ENCODE measurements around the gene AARS2.
"Not testable (repeated sequence)": the region's sequence is repeated elsewhere in the genome, so short reads cannot be mapped to it uniquely, and the experiment has no call there.

AARS2 gene

DNA sequence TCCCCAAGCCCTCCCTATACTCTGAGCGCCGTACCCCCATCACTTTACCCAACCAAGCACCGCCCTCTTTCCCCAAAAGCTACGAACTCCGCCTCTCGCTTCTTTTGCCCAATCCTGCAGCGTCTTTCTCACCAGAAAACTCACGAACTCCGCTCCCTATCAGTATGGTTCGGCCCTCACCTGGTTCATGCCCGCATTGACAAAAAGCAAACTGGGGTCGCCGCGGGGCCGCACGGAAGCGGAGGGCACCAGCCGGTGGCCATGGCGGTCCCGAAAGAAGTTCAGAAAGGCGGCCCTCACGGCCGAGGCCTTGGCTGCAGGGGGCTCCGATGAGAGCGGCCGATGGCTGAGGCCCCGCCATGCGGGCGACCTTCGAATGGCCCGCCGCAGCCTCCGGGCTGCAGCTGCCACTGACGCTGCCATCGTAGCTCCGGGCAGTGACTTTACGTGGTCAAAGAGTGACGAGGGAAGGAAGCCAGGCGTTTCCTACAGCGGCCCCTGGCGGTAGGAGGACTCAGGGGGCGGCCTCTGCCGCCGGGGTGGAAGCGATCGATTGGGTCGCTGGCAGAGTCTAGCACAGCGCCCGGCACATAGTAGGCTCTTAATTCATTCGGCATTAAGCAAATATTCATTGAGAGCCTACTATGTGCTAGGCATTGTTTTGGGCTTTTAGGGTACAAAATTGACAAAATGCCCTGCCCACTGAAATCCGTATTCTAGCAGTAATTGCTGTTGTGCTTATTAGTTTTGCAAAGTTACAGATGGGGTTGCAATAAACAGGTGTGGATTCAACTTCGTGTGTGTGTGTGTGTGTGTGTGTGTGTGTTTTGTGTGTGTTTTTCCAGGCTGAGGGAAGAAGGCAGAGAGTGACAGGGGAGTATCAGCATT lies at the start of gene AARS2:
Gene AARS2 (minus strand): TSS at position 447 of the 888 bp plus-strand sequence. CDS start 24 bp downstream, at position 423.
- peak within 1 kb of the TSS; percentile 95 for H3K4me3 Mint-ChIP-seq
- peaks cover 22% of the 10 kb centered on the region for H3K36me3 Mint-ChIP-seq (ENCODE audit: low read depth)
- peaks cover 2% of the 10 kb centered on the region for H3K27me3 Mint-ChIP-seq
- no peaks in the 10 kb centered on the region for H3K9me3 Mint-ChIP-seq
- peaks cover 15% of the 10 kb centered on the region for H3K4me1 Mint-ChIP-seq
- ATAC-seq (peak; percentile 95), DNase-seq (peak; percentile 99)
- peak within 1 kb of the TSS; percentile 90 for H3K27ac Mint-ChIP-seq

DNA sequence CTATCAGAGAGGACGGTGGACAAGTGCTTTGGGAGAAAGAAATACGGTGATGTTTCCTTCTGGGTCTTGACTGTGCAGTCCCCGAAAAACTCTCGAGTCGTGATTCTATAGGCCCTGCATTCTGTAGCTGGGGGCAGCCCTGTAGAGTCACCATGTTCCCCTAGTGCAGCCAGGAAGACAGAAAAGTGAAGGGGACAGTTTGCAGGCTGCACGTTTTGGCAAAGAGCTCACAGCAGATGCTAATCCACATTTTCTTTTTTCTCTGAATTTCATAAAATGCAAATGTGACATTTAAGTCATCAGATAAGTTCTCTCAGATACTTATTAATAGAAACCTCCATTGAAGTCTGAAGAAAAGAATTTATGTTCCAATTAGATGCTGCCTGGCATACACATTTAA lies 48.8 kb upstream of the AARS2 start:
- Mint-ChIP-seq H3K36me3 (ENCODE audit: low read depth) (no peaks in the 10 kb centered on the region), H3K4me3 (no peak overlapping the region)

DNA sequence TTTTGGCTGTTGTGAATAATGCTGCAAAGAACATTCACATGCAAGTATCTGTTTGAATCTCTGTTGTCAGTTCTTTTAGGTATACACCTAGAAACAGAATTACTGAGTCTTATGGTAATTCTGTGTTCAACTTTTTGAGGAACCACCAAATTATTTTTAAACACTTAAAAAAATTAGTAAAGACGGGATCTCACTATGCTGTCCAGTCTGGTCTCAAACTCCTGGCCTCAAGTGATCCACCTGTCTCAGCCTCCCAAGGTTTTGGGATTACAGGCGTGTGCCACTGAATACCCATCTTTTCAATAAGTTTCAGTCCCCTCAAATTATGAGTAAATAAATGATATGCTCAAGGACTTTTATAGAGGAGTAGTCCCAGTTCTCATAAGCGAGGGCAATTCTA lies 46.8 kb upstream of the AARS2 start:
- Mint-ChIP-seq H3K4me3 (no peak overlapping the region), H3K27ac (no peak overlapping the region), H3K27me3 (peaks cover 14% of the 10 kb centered on the region), H3K4me1 (no peaks in the 10 kb centered on the region), H3K9me3 (no peaks in the 10 kb centered on the region), H3K36me3 (ENCODE audit: low read depth) (no peaks in the 10 kb centered on the region)
- ATAC-seq (no peak), DNase-seq (no peak)

More for the DNA sequence above, 48.8 kb upstream of the AARS2 start:
- no peak overlapping the region for H3K27ac Mint-ChIP-seq
- H3K27me3 Mint-ChIP-seq: peaks cover 13% of the 10 kb centered on the region
- H3K9me3 Mint-ChIP-seq: no peaks in the 10 kb centered on the region
- no peak for ATAC-seq
- H3K4me1 Mint-ChIP-seq: no peaks in the 10 kb centered on the region
- DNase-seq: no peak

DNA sequence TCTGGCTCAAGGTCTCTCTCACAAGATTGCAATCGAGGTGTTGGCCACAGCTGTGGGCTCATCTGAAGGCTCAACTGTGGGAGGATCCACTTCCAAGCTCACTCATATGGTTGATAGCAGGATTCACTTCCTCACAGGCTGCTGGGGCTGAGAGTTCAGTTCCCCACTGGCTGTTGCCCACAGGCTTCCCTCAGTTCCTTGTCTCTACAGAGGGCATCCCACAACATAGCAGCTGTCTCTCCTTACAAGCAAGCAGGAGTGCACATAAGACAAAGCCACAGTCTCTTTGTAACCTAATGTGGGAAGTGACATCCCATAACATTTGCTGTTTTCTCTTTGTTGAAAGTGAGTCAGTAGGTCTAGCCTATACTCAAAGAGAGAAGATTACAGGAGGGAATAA lies 43.3 kb upstream of the AARS2 start:
- no peak overlapping the region for H3K4me3 Mint-ChIP-seq
- DNase-seq (no peak), ATAC-seq (no peak)
- H3K27me3 Mint-ChIP-seq: peaks cover 11% of the 10 kb centered on the region
- no peaks in the 10 kb centered on the region for H3K4me1 Mint-ChIP-seq
- H3K9me3 Mint-ChIP-seq: no peaks in the 10 kb centered on the region
- H3K36me3 Mint-ChIP-seq (ENCODE audit: low read depth): no peaks in the 10 kb centered on the region
- H3K27ac Mint-ChIP-seq: no peak overlapping the region

DNA sequence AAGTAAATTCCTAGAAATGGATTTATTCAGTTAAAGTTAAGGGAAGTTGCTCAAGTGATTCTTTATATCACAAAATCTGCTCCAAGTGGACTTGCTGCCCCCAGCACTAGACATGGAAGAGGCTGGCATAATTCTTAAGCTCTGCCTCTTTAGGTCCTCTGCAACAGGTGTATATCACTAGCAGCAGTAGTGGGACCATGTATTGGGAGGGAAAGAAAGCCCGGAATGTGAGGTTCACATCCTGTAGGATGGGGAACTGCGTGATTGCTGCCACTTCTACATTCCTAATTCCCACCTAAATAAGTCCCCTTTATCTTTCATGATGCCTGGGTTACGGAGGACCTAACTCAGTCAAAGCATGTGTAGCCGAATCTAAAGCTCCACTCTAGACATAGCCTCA lies 42.5 kb upstream of the AARS2 start:
- H3K27me3 Mint-ChIP-seq: peaks cover 11% of the 10 kb centered on the region
- H3K9me3 Mint-ChIP-seq: no peaks in the 10 kb centered on the region
- H3K4me1 Mint-ChIP-seq: no peaks in the 10 kb centered on the region
- no peak overlapping the region for H3K27ac Mint-ChIP-seq
- DNase-seq (no peak), ATAC-seq (no peak)
- no peak overlapping the region for H3K4me3 Mint-ChIP-seq
- H3K36me3 Mint-ChIP-seq (ENCODE audit: low read depth): no peaks in the 10 kb centered on the region

DNA sequence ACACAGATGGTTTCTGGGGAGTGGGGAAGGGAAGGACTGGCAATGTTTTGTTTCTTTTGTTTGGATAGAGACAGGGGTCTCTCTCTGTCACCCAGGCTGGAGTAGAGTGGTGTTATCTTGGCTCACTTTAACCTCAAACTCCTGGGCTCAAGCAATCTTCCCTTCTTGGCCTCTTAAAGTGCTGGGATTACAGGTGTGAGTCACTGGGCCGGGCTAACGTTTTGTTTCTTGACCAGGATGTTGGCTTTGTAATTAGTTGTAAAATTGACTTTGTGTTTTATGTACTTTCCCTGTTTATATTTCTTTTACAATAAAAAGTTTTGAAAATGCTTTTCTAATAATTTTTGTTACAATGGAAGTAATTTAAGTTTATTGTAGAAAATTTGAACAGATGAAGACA lies 40.2 kb upstream of the AARS2 start:
- Mint-ChIP-seq H3K4me3 (no peak overlapping the region), H3K27me3 (peaks cover 8% of the 10 kb centered on the region), H3K9me3 (no peaks in the 10 kb centered on the region), H3K27ac (no peak overlapping the region), H3K36me3 (ENCODE audit: low read depth) (no peaks in the 10 kb centered on the region), H3K4me1 (no peaks in the 10 kb centered on the region)
- DNase-seq (no peak), ATAC-seq (no peak)

DNA sequence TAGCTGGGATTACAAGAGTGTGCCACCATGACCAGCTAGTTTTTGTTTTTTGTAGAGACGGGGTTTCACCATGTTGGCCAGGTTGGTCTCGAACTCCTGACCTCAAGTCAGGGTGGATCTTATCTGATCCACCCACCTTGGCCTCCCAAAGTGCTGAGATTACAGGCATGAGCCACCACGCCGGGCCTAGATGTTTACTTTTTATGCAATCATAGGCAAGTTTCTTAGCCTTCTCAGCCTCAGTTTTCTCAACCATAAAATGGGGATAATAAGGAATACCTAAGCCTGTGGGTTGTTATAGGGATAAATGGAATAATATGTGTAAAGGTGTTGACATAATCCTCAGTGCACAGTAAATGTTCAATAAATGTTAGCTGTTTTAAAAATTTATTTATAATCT lies 39.1 kb upstream of the AARS2 start:
- Mint-ChIP-seq H3K4me1 (no peaks in the 10 kb centered on the region), H3K27me3 (peaks cover 4% of the 10 kb centered on the region), H3K9me3 (no peaks in the 10 kb centered on the region), H3K4me3 (no peak overlapping the region), H3K36me3 (ENCODE audit: low read depth) (no peaks in the 10 kb centered on the region), H3K27ac (no peak overlapping the region)
- ATAC-seq (no peak), DNase-seq (no peak)

DNA sequence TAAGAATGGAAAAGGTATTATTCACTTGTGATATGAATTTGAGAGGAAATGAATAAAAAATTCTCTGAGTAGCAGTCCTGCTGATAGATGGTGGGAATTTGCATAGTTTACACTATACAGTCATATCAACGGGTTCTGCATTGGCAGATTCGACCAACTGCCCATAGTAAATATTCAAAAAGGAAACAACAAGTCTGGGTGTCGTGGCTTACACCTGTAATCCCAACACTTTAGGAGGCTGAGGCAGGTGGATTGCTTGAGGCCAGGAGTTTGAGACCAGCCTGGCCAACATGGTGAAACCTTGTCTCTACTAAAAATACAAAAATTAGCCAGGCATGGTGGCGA lies 37.5 kb upstream of the AARS2 start:
- not testable (repeated sequence) for H3K4me1 Mint-ChIP-seq; H3K27me3 Mint-ChIP-seq; H3K4me3 Mint-ChIP-seq; H3K36me3 Mint-ChIP-seq (ENCODE audit: low read depth); ATAC-seq; DNase-seq; H3K9me3 Mint-ChIP-seq; H3K27ac Mint-ChIP-seq

DNA sequence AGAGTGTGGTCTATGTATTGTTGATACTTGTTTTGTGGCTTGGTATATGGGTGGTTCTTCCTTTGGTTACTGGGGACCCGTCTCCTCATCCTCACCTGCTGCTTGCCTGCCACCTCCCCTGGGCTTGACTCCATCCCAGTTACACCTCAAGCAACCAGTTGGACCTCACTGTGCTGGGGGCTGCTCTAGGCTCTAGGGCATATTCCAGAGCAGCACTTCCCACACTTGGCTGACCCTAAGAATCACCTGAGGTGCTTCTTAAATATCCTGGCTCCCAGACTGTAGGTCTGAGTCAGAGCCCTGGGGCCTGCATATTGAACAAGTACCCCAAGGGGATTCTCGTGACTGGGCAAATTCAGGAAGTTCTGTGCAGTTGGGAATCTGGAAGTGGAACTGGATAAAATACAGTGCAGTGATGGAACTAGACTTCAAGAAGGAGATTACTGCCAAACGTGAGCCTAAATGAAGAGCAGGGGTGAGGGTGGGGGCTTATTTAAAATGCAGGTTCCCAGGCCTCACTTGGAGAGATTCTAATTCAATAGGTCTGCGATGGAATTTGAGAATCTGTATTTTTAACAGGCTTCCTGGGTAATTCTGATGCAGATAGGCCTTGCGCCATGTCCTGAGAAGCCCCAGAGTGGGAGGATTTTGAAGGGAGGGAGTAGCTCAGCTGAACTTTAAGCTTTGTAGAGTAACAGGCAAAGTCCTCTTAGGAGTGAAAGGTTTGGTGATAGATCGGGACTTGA lies 36.9 kb upstream of the AARS2 start:
- H3K27ac Mint-ChIP-seq: no peak overlapping the region
- ATAC-seq: no peak
- H3K4me1 Mint-ChIP-seq: no peaks in the 10 kb centered on the region
- H3K4me3 Mint-ChIP-seq: no peak overlapping the region
- peaks cover 11% of the 10 kb centered on the region for H3K27me3 Mint-ChIP-seq
- no peaks in the 10 kb centered on the region for H3K36me3 Mint-ChIP-seq (ENCODE audit: low read depth)
- no peaks in the 10 kb centered on the region for H3K9me3 Mint-ChIP-seq
- no peak for DNase-seq

DNA sequence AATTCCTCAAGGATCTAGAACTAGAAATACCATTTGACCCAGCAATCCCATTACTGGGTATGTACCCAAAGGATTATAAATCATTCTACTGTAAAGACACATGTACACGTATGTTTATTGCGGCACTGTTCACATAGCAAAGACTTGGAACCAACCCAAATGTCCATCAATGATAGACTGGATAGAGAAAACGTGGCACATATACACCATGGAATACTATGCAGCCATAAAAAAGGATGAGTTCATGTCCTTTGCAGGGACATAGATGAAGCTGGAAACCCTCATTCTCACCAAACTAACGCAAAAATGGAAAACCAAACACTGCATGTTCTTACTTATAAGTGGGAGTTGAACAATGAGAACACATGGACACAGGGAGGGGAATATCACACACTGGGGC lies 33.7 kb upstream of the AARS2 start:
- H3K4me3 Mint-ChIP-seq; DNase-seq; H3K27ac Mint-ChIP-seq; ATAC-seq; H3K36me3 Mint-ChIP-seq (ENCODE audit: low read depth); H3K9me3 Mint-ChIP-seq; H3K4me1 Mint-ChIP-seq: not testable (repeated sequence)
- peaks cover 41% of the 10 kb centered on the region for H3K27me3 Mint-ChIP-seq

DNA sequence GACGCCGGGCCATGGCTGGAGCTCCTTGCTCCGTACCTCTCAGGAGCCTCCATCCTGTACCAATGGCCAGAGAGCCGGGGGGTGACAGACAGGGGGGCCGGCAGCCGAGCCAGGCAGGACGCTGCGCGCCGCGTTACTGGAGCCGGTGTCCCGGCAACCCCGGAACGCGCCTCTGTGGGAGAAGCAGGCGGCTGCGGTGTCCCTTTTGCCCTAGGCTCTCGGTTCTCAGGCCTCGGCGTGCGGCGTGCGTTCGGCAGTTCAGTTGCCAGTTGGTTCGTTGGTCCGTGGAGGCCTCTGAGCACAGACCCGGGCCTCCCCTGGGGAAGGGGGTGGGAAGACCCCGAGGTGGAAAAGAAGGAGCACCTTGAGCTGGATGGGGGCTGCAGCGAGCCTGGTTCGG lies 29.3 kb upstream of the AARS2 start, which contains the start of gene SPATS1:
Gene SPATS1 (plus strand): TSS at position 162 of the 400 bp plus-strand sequence. CDS start 446 bp downstream, outside the sequence.
- peaks cover 3% of the 10 kb centered on the region for H3K4me1 Mint-ChIP-seq
- H3K9me3 Mint-ChIP-seq: no peaks in the 10 kb centered on the region
- DNase-seq: no peak
- H3K36me3 Mint-ChIP-seq (ENCODE audit: low read depth): no peaks in the 10 kb centered on the region
- H3K27ac Mint-ChIP-seq: no peak within 1 kb of the TSS
- H3K4me3 Mint-ChIP-seq: no peak within 1 kb of the TSS
- peaks cover 46% of the 10 kb centered on the region for H3K27me3 Mint-ChIP-seq
- no peak for ATAC-seq

DNA sequence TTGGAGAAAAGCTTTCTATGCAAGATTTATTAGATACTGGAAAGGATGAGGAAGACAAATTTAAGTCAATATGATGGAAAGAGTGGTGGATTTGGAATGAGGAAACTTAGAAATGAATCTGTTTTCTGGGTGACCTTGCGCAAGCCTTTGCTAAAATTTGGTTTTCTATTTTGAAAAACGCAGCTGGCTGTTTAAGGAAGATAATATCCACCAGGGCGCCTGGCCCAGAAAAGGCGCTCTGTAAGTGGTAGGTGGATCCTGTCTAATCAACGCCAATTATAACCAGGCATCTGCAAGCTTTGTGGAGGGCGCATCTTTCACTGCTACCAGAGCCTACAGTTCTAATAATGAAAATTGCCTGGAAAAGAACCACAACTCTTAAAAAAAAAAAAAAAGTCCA lies 28.9 kb upstream of the AARS2 start:
- DNase-seq: no peak
- Mint-ChIP-seq H3K4me3 (no peak overlapping the region), H3K9me3 (no peaks in the 10 kb centered on the region), H3K27ac (no peak overlapping the region), H3K4me1 (peaks cover 3% of the 10 kb centered on the region), H3K36me3 (ENCODE audit: low read depth) (no peaks in the 10 kb centered on the region), H3K27me3 (peaks cover 46% of the 10 kb centered on the region)
- ATAC-seq: no peak

DNA sequence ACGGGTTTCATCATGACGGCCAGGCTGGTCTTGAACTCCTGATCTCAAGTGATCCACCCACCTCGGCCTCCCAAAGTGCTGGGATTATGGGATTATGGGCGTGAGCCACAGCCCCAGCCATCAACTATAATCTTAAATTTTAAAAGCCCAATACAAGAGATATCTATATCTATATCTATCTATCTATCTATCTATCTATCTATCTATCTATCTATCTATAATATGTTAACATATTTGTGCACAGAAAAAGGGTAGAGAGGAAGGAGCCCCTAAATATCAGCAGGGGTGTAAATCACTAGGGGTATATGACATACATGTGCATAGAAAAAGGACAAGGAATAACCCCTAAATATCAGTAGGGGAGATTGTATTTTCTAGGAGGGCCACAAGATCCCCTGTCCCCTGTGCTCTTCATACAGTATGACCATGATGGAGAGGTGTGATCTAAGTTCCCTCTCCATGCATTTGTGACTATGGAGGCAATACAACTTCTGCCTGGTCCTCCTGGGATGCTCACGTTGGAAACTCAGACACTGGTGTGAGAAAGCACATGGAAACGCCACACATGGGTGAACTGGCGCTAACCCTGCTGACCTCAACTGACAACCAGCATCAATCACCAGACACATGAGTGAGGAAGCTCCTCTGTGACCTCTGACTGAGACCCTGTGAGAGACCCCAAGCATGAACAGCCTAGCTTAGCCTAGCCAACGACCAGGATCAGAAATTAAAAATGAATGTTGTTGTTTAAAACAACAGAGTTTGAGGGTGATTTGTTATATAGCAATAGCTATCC lies 28.1 kb upstream of the AARS2 start:
- no peak overlapping the region for H3K4me3 Mint-ChIP-seq
- ATAC-seq: no peak
- DNase-seq: no peak
- H3K4me1 Mint-ChIP-seq: peaks cover 3% of the 10 kb centered on the region
- no peaks in the 10 kb centered on the region for H3K9me3 Mint-ChIP-seq
- no peak overlapping the region for H3K27ac Mint-ChIP-seq
- H3K27me3 Mint-ChIP-seq: peaks cover 39% of the 10 kb centered on the region
- no peaks in the 10 kb centered on the region for H3K36me3 Mint-ChIP-seq (ENCODE audit: low read depth)

DNA sequence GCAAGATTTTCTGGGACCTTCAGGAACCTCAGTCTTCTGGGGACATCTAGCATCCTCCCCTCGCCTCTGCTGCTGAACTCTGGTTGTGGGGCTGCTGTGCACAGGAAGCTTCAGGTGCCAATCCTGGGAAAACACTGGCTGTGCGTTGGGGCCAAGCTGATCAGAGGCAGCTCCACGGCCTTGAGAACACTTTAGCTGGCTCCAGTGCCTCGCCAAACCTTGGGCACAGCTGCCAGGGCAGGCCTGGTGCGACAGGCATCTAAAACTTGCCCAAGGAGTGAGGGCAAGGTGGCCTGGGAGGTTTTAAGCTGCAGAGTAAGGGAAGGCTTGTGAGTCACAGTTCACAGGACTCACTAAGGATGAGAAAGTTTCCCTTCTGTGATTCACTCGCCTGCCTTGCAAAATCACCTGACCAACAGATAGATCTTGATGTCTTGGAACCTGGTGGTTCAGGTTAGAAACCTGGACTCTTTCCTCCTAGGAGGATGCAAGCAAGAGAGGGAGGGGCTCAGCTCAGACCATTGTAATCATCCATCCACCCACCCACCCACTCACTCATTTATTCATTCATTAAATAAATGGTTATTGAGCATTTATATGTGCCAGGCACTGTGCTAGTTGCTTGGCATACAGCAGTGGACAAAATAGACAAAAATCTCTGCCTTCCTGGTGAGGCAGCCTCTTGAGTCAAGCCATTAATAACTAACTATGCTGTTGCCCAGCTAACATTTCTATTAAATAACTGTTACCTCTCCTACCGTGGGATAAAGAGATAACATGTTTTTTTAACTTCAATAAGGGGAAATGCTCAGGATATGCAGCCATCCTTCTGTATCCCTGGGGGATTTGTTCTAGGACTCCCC lies 26.8 kb upstream of the AARS2 start:
- no peak for DNase-seq
- Mint-ChIP-seq H3K27ac (no peak overlapping the region), H3K4me1 (peaks cover 3% of the 10 kb centered on the region), H3K27me3 (peaks cover 34% of the 10 kb centered on the region), H3K9me3 (no peaks in the 10 kb centered on the region), H3K4me3 (no peak overlapping the region), H3K36me3 (ENCODE audit: low read depth) (no peaks in the 10 kb centered on the region)
- peak; percentile 67 for ATAC-seq

Measured in activated naive CD8-positive, alpha-beta T cell treated with anti-CD3 and anti-CD28 coated beads, Interleukin-2, amount 50 U/mL, for 24 hours (primary cell).